T-helper 1 cell (primary cell): ENCODE measurements around the gene NDUFA13.

ENCODE experiments used
- DNase-seq, 5 donors: peaks; one replicate each; pipeline ENCODE4 v3.0.0-alpha.2; 2012 to 2020

The NDUFA13 gene

GRCh38 chr19:19549804-19550464 lies 33.9 kb downstream of the NDUFA13 start:
- DNase-seq = no peak

GRCh38 chr19:19550485-19550929 lies 34.5 kb downstream of the NDUFA13 start:
- no peak for DNase-seq

- no peak for DNase-seq
These were observed 35.2 kb downstream of the NDUFA13 start for GRCh38 chr19:19550972-19551852.

- DNase-seq = no peak
These were observed 35.8 kb downstream of the NDUFA13 start for GRCh38 chr19:19551853-19552192.

GRCh38 chr19:19552798-19553197 lies 36.8 kb downstream of the NDUFA13 start:
- no peak for DNase-seq

GRCh38 chr19:19553670-19554069 lies 37.6 kb downstream of the NDUFA13 start:
- DNase-seq = no peak

DNA sequence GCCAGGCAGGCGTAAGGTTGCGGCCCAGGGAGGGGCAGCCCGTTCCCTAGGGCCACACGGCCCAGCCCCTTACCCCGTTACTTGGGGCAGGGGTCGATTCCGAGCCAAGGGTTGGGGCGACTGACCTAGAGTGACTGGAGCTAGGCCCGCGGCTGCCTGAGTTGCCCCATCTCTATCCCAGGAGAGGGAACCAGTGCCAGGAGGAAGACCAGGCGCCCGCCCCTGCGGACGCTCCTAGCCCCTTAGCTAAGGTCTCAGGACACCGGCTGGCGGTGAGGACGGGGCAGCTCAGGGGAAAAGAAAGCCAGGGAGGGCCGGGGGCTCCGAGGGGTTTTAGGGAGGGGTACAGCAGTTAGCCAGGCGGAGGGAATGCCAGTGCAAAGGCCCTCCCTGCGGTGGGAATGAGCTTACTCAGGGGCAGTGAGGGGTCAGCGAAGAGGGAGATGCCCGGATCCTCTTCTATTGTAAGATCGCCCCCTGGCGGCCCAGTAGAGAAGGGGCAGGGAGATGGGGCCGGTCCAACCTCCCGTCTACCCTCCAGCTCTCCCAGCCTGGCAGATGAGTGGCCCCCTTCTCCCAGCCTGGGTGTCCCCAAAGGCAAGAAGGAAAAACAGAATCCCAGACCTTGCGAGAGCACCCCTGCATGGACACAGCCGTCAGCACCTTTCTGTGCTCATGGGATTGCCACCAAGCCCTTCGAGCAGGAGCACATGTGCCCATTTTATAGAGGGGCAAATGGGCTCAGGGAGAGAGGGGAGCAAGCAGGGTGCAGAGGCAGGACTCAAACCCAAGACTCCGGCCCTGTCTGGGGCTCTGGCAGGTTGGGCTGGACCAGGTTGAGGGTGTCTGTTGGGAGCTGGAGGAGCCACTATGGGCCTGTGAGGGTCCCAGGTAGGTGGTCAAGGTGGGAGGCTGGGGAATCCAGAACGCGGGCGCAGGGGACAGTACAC lies 38.3 kb downstream of the NDUFA13 start:
- DNase-seq = peak in 3 of 5 donors; percentile 36 to 51 (median 48)

DNA sequence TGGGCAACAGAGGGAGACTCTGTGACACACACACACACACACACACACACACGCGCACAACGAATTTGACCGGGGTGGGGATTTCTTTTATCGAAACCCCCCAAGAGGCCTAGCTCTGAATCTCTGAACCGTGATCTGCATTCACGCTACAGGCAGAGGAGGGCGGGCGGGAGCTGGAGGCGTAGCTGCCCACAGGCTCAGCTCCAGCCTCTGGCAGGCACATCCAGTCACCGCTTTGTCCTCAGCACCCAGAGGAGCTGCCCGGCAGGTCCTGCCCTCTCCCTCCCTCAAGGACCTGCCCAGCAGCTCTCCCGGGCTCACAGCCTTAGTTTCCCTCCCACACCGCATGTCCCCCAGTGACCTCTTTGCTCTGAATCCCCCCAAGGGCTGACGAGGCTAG lies 42.0 kb downstream of the NDUFA13 start:
- no peak for DNase-seq

DNA sequence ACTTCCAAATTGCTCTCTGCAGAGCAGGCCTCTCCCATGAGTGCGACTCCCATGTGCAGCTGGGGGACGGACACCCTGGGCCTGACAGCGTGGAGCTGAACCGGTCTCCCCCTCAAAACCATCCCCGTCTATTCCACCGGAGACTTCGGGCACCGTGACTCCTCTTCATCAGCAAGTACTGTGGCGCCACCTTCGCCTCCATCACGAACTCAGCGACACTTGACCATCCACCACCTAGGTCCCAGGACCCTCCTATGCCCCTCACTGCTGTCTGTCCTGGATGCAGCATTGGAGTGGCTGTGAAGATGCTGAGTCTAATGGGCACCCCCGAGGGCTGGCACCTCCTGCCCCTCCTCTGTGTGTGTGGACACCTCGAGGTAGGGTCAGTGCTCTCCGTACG lies 42.6 kb downstream of the NDUFA13 start:
- DNase-seq = no peak

GRCh38 chr19:19559931-19560330 lies 43.9 kb downstream of the NDUFA13 start:
- no peak for DNase-seq

DNA sequence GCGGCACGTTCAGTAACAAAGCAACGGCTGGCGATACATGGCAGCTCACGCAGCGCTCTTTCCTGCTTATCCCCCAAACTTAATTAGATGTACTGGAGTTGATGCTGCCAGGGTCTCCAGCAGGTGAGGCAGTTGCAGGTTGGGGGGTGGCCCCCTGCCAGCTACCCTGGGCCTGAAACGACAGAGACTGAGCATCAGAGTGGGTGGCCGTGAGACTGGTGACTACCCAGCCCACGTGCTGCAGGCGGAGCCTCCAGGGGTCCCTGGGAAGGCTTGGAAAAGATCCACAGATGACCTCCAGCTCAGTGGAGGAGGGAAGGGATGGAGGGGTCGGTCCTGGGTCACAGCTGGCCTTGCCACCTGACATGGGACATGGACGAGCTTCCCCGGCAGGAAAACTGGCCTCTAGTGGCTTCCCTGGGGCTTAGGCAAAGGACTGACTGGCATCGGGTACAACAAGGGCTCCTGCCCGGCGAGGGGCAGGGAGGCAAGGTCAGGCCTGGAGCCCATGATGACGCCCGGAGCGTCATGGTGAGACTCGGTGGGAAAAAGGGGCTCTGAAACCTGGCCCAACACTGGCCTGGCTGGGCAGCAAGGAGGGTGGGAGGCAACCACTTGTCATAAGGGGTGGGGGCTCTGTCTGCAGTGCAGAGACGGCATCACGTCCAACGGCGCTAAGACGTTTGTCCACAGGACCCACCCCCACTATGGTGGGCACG lies 46.1 kb downstream of the NDUFA13 start:
- no peak for DNase-seq

DNA sequence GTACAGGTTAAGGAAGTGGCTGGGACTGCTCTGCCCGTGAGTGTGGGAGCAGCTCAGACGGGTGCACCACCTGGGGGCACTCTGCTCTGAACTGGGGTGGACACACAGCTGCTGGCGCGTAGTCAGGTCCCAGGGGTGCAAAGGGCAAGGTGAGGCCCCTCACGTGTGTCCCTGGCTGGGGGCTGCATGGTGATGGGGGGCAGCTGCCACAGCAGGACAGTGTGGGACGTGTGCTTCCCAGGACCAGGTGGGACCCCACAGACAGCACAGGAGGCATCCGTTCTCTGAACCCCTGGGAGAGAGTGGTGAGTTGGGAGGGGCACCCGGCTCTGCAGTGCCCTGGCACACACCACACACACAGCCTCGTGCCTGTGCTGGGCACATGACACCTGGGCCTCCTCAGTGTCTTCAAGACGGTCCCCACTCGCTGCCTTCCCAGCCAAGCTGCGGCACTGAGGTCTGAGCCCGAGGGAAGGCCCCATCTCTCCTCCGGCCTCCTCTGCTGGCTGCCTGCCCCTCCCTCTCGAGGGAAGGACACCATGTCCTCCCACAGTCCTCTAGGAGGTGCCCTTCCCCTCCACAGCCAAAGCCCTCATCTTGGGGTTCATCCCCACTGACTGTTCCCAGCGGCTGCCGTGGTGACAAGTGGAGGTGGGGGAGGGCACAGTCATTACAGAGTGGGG lies 46.8 kb downstream of the NDUFA13 start:
- DNase-seq = peak in 2 of 5 donors; percentile 25 to 49

DNA sequence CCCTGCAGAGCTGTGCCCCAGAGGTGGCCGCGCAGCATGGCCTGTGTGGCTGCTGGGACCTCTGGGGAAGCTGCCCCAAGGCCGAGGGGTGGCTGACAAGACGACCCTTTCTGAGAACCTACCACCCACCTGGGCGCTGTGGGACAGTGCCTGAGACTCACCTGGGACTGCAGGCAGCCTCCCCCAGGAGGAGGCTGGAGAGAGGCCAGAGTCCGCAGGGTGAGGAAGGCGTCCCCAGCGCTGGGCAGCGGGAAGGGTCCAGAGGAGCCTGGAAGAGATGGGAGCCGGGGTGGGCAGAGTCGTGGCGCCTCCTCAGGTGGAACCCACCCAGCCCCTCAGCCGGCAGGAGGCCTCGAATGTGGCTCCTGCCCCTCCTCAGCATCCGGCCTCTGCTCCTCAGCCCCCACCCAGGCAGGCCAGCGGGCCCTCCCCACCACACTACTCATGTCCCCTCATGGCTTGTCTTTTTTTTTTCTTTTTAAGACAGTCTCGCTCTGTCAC lies 47.4 kb downstream of the NDUFA13 start:
- no peak for DNase-seq

GRCh38 chr19:19566306-19566705 lies 50.3 kb downstream of the NDUFA13 start:
- DNase-seq = no peak

- DNase-seq = no peak
These were observed 51.4 kb downstream of the NDUFA13 start for GRCh38 chr19:19567391-19567790.

DNA sequence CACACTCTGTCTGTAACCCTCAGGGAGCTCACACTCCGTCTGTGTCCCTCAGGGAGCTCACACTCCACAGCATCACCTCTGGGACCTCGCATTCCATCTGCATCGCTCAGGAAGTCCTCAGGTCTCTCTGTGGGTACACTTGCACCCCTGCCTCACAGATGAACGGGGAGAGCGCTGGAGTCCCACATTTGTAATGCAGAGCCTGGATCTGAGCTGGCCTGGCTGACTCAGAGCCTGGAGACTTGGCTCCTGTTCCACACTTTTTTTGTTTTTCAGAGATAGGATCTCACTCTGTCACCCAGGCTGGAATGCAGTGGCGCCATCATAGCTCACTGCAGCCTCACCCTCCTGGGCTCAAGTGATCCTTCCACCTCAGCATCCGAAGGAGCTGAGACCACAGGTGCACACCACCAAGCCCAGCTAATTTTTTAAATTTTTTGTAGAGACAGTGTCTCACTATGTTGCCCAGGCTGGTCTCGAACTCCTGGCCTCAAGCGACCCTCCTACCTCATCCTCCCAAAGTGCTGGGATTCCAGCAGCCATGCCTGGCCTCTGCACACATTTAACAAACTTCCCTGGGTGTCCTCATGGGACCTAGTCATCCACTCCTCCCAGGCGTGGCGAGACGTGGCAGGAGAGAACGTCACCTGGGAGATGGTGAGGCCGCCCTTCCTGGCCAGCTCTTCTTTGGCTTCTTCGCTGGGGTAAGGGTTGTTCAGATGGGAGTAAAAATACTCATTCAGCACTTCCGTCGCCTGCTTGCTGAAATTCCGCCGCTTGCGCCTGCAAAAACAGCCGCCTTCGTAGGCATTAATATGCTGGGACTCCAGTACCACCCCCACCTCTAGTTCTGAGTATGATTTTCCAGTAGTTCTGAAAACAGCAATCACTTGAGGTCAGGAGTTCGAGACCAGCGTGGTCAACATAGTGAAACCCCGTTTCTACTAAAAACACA lies 53.1 kb downstream of the NDUFA13 start:
- DNase-seq = no peak

GRCh38 chr19:19570571-19570970 lies 54.5 kb downstream of the NDUFA13 start:
- no peak for DNase-seq

DNA sequence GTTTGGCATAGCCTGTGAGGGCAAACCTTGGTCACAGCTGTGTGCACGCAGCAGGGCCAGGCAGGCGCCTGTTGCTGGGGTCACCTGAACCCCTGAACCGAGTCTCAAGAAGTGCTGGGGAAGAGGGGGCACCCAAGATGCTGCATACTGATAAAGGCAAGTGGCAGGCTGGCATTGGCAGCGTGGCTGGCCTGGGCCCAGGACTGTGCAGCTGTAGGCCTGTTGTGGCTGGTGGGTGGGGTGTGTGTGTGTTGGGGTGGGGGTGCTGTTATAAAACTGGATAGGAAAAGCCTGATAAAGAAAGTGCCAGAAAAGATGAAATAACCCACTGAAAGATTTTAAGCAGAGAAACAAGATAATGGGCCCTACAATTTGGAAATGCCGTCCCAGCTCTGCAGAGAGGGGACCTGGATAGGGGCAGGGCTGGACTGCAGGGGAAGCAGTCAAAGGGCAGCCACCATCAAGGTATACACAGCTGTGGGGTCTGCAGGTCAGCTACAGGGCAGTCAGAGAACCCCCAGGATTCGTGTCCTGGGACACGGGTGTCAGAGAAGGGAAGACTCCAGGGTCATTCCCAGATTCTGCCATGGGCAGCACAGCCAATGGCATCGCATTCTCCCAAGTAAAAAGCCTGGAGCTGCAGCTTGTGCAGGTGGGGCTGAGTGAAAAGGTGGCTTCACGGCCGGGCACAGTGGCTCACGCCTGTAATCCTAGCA lies 55.2 kb downstream of the NDUFA13 start:
- DNase-seq = no peak

- DNase-seq = no peak
These were observed 59.4 kb downstream of the NDUFA13 start for GRCh38 chr19:19575411-19575810.
